Aorta (tissue), 5 donors: ENCODE measurements around the gene SMIM34. TPM values are rescaled to one million over a fixed set of nuclear protein-coding genes. Genes with fewer than 3 reads are reported as not detected.
"Not testable (repeated sequence)": the region's sequence is repeated elsewhere in the genome, so short reads cannot be mapped to it uniquely, and the experiment has no call there.

Experiments used
- ATAC-seq: fragments of 200-7000 bp; cut with Tn5 transposase; one replicate; pipeline ENCODE4 v1.9.1; 2022; ENCODE audit warnings: moderate library complexity; ENCODE audit not compliant: low FRiP score
- DNase-seq, 2 donors: peaks; one replicate each; pipeline ENCODE4 v3.0.0-alpha.2; 2020
- H3K27ac ChIP-seq, 2 donors: one replicate each; pipeline ENCODE4 v1.5.1; 2013; ENCODE audit warnings: low read length in 2 of 2, mild to moderate bottlenecking in 2 of 2, moderate library complexity in 2 of 2, control low read depth in 1 of 2, inconsistent platforms in 1 of 2, low read depth in 1 of 2
- H3K27me3 ChIP-seq, 2 donors: one replicate each; pipeline ENCODE4 v1.6.1; 2013; ENCODE audit warnings: control low read depth in 1 of 2, low read length in 1 of 2, mild to moderate bottlenecking in 1 of 2, moderate library complexity in 1 of 2; ENCODE audit not compliant: insufficient read depth in 2 of 2, control insufficient read depth in 1 of 2
- H3K36me3 ChIP-seq, 2 donors: one replicate each; pipeline ENCODE4 v1.6.1; 2013; ENCODE audit warnings: control low read depth in 1 of 2, low read length in 1 of 2, mild to moderate bottlenecking in 1 of 2; ENCODE audit not compliant: insufficient read depth in 2 of 2, control insufficient read depth in 1 of 2
- H3K4me1 ChIP-seq, 2 donors: one replicate each; pipeline ENCODE4 v1.6.1; 2013; ENCODE audit warnings: low read length in 2 of 2, control low read depth in 1 of 2, mild to moderate bottlenecking in 1 of 2, moderate library complexity in 1 of 2; ENCODE audit not compliant: insufficient read depth in 2 of 2, control insufficient read depth in 1 of 2
- H3K4me3 ChIP-seq, 2 donors: one replicate each; pipeline ENCODE4 v1.5.1; 2013; ENCODE audit warnings: low read length in 2 of 2, control low read depth in 1 of 2, mild to moderate bottlenecking in 1 of 2
- H3K9me3 ChIP-seq: one replicate; pipeline ENCODE4 v1.6.1; 2013; ENCODE audit warnings: mild to moderate bottlenecking, low read length; ENCODE audit not compliant: control insufficient read depth
- WGBS, 2 donors: extraction: QIAGEN DNeasy Blood & Tissue Kit; methylation state at CpG; one replicate each; pipeline ENCODE4 v1.1.7; 2013; 5-methylcytosine and 5-hydroxymethylcytosine counted together
- intact Hi-C, 2 donors: fragments of 100-400 bp; cut with DNase I; formaldehyde crosslinking; loops; one replicate each; pipeline versions ENCODE4 v1.14.2 to v1.15.0; 2022
- polyA plus RNA-seq, 2 donors: library from polyadenylated mRNA; stranded (reverse); fragments of 200-250 nt; gene quantifications; one replicate each; pipeline ENCODE4 v1.2.3, GENCODE V29; 2013
- total RNA-seq, 2 donors: library from RNA; stranded (reverse); fragmentation: NEBNext Ultra II Directional; extraction: Animal tissue kit (Norgen Biotek cat#: 25700); gene quantifications; one replicate each; pipeline ENCODE4 v1.2.1, GENCODE V29; 2021
- donor health status: healthy with polysubstance abuse.
- donor health status: Bipolar disorder and iron deficiency.
- donor health status: DM: no; HTN: no; CAD: no.
- donor health status: DM: no; HTN: no; CAD: no.
- donor health status: DM: yes; HTN: yes; CAD: no.

Gene SMIM34
- total and polyA plus RNA-seq, 4 donors = not detected

DNA sequence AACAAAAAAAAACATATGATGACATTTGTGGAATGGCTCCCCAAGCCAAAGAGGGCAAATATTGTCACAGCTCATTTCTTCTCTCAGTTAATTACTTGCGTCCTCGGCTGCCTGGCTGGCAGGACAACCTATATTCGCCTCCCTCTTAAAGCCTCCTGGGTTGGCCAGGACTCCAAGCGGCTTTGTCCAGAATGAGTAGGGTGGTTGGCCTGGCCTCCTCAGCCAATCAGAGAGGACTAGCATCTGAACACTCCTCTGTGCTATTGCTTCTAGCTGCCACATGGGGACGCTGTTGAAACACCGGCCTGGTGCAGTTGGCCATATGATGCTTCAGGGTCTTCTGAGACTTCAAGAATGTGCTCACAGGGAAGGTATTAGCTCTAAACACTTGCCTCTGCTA lies 4.7 kb upstream of the SMIM34 start:
- H3K27me3 ChIP-seq, H3K4me1 ChIP-seq, H3K9me3 ChIP-seq, ATAC-seq, H3K27ac ChIP-seq, H3K4me3 ChIP-seq, intact Hi-C loops, DNase-seq, H3K36me3 ChIP-seq: not testable (repeated sequence)
- no CpG with 5 or more reads among the region's 6 CpGs for WGBS, 2 donors

DNA sequence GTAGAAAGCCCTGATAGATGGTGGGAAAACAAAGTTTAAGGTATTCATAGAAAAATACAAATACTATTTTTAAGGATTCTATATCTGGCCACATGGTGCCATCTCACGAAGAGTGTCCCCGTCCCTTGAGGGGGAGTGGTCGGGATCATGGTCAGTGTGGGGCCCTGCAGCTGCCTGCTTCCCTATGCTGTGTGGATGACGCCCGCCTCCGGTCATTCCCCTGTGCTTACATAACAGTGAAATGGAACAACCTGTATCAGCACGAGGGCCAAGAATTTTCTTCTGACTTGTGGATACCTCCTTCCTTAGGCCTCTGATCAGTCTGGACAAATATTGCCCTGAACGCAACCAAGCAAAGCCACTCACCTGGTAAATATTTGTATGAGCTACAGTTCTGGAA lies 3.6 kb upstream of the SMIM34 start:
- ATAC-seq, intact Hi-C loops, H3K4me1 ChIP-seq, H3K27ac ChIP-seq, H3K4me3 ChIP-seq, DNase-seq, H3K9me3 ChIP-seq, H3K36me3 ChIP-seq, H3K27me3 ChIP-seq: not testable (repeated sequence)
- no CpG with 5 or more reads among the region's 8 CpGs for WGBS, 2 donors

DNA sequence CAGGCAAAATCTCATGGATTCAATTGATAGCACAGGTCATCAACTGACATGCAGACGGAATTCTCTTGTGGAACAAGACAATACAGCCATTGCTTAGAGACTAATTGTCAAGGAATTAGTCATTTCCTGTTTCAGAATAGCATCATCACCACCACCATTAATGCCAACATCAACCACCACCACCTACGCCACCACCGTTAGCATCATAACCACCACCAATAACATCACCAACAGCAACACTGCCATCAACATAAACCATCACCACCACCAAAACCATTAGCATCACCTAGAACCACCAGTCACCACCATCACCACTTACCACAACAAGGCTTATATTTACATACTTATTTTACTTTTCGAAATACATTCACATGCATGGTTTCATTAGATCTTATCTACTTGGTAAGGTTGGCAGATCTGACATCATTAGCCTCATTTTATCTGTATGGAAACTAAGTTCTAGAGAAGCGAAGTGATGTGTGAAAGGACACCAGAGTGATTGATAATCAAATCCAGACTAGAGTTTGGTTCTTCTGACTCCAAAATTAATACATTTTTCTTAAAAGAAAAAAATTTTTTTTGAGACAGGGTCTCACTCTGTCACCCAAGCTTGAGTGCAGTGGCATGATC lies 6.2 kb downstream of the SMIM34 start:
- ATAC-seq, DNase-seq, intact Hi-C loops, H3K36me3 ChIP-seq, H3K4me3 ChIP-seq, H3K4me1 ChIP-seq, H3K27ac ChIP-seq, H3K9me3 ChIP-seq, H3K27me3 ChIP-seq: not testable (repeated sequence)
- WGBS, 2 donors = no CpG with 5 or more reads among the region's 5 CpGs

DNA sequence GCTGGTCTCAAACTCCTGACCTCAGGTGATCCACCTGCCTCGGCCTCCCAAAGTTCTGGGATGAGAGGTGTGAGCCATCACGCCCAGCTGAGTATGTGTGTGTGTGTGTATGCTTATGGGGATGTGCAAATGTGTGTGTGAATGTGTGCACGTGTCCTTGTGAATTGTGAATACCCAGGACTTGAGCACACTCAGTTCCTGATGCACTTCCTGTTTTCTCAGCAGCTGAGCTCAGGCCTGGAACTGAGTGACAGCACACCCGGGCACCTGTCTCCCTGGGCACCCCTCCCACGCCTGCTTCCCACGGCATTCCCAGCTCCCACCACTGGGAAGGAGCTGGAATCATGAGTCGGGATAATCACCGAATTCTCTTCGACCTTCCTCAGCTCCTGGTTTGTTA lies 16.5 kb downstream of the SMIM34 start:
- H3K4me1 ChIP-seq, ATAC-seq, H3K4me3 ChIP-seq, H3K27me3 ChIP-seq, H3K36me3 ChIP-seq, H3K9me3 ChIP-seq, DNase-seq, intact Hi-C loops, H3K27ac ChIP-seq: not testable (repeated sequence)
- WGBS, 2 donors = no CpG with 5 or more reads among the region's 9 CpGs

DNA sequence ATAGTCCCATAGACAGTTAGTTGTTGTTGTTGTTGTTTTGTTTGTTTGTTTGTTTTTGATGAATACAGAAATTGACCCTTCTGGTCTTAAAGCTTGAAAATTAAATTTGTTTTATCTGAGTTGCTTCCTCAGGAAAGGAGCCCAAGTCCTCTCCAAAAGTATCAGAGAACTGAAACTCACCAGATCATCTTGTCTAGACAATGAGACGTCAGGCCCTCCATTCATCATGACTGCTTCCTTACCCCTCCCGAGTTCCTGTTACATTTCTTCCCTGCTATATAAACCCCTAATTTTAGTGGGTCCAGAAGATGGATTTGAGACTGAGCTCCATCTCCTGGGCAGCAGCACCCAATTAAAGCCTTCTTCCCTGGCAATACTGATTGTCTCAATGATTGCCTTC lies 17.1 kb downstream of the SMIM34 start:
- WGBS, 2 donors = no CpG with 5 or more reads among the region's 2 CpGs
- DNase-seq, H3K4me1 ChIP-seq, H3K4me3 ChIP-seq, ATAC-seq, H3K36me3 ChIP-seq, H3K27ac ChIP-seq, H3K27me3 ChIP-seq, intact Hi-C loops, H3K9me3 ChIP-seq: not testable (repeated sequence)

DNA sequence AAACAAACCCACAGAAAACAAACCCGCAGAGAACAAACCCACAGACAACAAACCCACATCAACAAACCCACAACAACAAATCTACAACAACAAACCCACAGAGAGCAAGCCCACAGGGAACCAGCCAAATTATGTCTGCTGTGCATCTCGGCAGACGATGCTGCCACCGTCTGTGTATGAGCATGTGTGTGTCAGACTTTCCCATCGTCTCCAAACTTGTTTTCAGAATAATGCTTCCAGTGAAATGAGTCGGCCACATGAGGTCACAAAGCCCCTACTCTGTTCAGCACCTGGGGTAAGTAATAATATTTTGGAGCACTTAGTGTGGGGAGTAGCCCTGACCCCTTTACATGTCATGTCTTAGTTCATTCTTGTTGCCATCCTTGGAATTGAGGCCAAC lies 17.6 kb downstream of the SMIM34 start:
- H3K27me3 ChIP-seq, H3K4me3 ChIP-seq, H3K27ac ChIP-seq, H3K9me3 ChIP-seq, H3K36me3 ChIP-seq, ATAC-seq, H3K4me1 ChIP-seq, intact Hi-C loops, DNase-seq: not testable (repeated sequence)
- WGBS, 2 donors = no CpG with 5 or more reads among the region's 6 CpGs

DNA sequence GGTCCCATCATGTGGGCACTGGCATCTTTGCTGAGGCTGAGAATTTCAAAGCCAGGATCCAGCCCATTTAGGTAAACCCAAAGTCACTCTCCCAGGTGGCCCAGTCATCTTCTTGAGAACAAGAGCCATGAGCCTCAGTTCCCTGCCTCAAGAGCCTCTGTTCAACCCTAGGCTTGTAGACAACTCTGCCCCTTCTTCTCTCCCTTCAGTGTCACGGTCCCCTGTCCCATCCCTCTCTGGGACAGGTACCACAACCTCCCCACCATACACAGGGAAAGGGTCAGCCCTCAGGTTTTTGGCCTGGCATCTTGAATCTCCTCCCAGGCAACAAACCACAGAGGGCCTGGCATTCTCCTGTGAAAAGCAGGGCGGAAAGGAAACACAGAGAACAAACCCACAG lies 18.1 kb downstream of the SMIM34 start:
- H3K9me3 ChIP-seq, H3K4me1 ChIP-seq, intact Hi-C loops, DNase-seq, H3K27me3 ChIP-seq, H3K36me3 ChIP-seq, H3K4me3 ChIP-seq, ATAC-seq, H3K27ac ChIP-seq: not testable (repeated sequence)
- no CpG with 5 or more reads among the region's 2 CpGs for WGBS, 2 donors

DNA sequence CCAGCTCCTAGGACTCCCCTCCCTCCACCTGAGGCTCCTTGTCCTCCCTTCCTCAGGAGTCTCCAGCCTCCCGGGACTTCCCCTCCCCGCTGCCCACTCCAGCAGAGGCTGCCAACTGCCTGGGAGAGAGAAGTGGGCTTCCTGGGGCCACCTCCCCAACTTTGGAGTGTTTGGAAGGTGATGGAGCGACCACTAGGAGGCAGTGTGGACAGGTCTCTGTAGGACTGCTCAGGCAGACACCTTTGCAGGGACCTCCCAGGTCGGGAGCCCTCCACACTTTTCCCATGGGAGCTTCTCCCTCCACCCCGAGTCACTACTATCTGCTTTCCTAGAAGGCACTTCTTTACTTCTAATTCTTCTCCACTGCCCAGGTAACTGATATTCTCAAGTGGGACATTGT lies 19.0 kb downstream of the SMIM34 start:
- intact Hi-C loops, H3K27ac ChIP-seq, H3K27me3 ChIP-seq, H3K9me3 ChIP-seq, ATAC-seq, H3K4me1 ChIP-seq, H3K4me3 ChIP-seq, DNase-seq, H3K36me3 ChIP-seq: not testable (repeated sequence)
- WGBS, 2 donors = no CpG with 5 or more reads among the region's 5 CpGs

DNA sequence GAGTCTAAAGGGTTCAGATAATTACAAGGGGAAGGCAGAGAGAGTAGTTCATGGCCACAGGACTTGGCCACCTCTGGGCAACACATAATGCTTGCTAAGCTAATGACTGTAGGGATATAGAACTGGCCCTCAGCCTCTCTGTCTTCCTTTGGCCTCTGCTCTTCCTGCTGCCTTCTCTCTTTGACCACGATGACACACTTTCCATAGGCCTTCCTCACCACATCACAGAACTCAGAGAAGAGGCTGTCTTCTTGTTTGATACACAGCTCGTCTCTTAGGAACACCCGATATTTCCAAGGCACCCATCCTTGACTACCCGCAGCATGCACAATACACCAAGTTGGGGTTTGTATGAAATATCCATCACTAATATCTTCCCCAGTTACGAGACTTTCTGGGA lies 23.2 kb downstream of the SMIM34 start:
- intact Hi-C loops, H3K4me1 ChIP-seq, ATAC-seq, H3K9me3 ChIP-seq, DNase-seq, H3K27ac ChIP-seq, H3K27me3 ChIP-seq, H3K4me3 ChIP-seq, H3K36me3 ChIP-seq: not testable (repeated sequence)
- WGBS, 2 donors = no CpG with 5 or more reads among the region's 5 CpGs
